Endothelial cell of umbilical vein (primary cell): ENCODE measurements around the gene WDFY3. TPM values are rescaled to one million over a fixed set of nuclear protein-coding genes. Genes with fewer than 3 reads are reported as not detected.
"Not testable (repeated sequence)": the region's sequence is repeated elsewhere in the genome, so short reads cannot be mapped to it uniquely, and the experiment has no call there.

Source experiments
- BruUV-seq: library from RNA; stranded (reverse); fragments of 400-500 nt; replicated peaks from 2 replicates; lab custom pipeline; 2021; lab: Mats Ljungman, UMichigan
- CTCF ChIA-PET: fragments of 300-600, 350-600 bp; sonication (Branson Sonifier 250); formaldehyde crosslinking; loops from one replicate; lab custom pipeline; 2021; ENCODE audit warnings: antibody characterized with exemption, inconsistent platforms; lab: Charles Lee
- POLR2A ChIA-PET: fragments of 300-600, 350-600 bp; sonication (Branson Sonifier 250); formaldehyde crosslinking; loops from one replicate; lab custom pipeline; 2021; ENCODE audit warnings: antibody characterized with exemption, inconsistent platforms; lab: Charles Lee
- DNase-seq: peaks from one replicate; pipeline ENCODE4 v3.0.0-alpha.2; 2011; ENCODE audit warnings: low read depth, low spot score
- FAIRE-seq: peaks from 2 replicates; lab custom pipeline; 2011; peaks lifted over from hg19 to GRCh38; lab: Jason Lieb, UNC
- H2AFZ ChIP-seq: 2 replicates; pipeline ENCODE4 v1.6.0; 2012; ENCODE audit warnings: low read depth, low read length, control low read depth, inconsistent platforms
- H3K27ac ChIP-seq: 2 replicates; pipeline ENCODE4 v1.5.1; 2011; ENCODE audit warnings: low read depth, mild to moderate bottlenecking, control low read depth, low read length, moderate library complexity; ENCODE audit not compliant: insufficient read depth
- H3K27me3 ChIP-seq, 2 experiments: 2 replicates each; pipeline versions ENCODE4 v1.6.0 to v1.6.1; 2011; ENCODE audit warnings: low read length in 2 of 2, mixed read lengths in 1 of 2; ENCODE audit not compliant: control insufficient read depth in 2 of 2, insufficient read depth in 2 of 2
- H3K36me3 ChIP-seq, 2 experiments: 2 replicates in 1 of 2; 3 replicates in 1 of 2; pipeline ENCODE4 v1.5.1; 2011; ENCODE audit warnings: low read length in 2 of 2, mild to moderate bottlenecking in 1 of 2, moderate library complexity in 1 of 2; ENCODE audit not compliant: control insufficient read depth in 2 of 2, insufficient read depth in 2 of 2; ENCODE audit errors: extremely low read depth in 1 of 2
- H3K4me1 ChIP-seq: 3 replicates; pipeline ENCODE4 v1.5.1; 2011; ENCODE audit warnings: mild to moderate bottlenecking, low read length; ENCODE audit not compliant: control insufficient read depth, insufficient read depth; ENCODE audit errors: extremely low read depth
- H3K4me2 ChIP-seq: 2 replicates; pipeline ENCODE4 v1.6.1; 2011; ENCODE audit warnings: low read length, control low read depth, mixed read lengths; ENCODE audit not compliant: insufficient read depth
- H3K4me3 ChIP-seq, 3 experiments: fragments of 200-600 bp in 1 of 3; sonication (generic), shearing (Covaris generic) in 1 of 3; replicated peaks in 1 of 3; 2 replicates each; pipeline ENCODE4 v1.5.1; 2011 to 2016; ENCODE audit warnings: control low read depth in 3 of 3, low read length in 3 of 3, mild to moderate bottlenecking in 2 of 3, inconsistent platforms in 1 of 3, low read depth in 1 of 3, moderate library complexity in 1 of 3; ENCODE audit not compliant: insufficient read depth in 1 of 3
- H3K79me2 ChIP-seq: 2 replicates; pipeline ENCODE4 v1.6.0; 2012; ENCODE audit warnings: low read length, inconsistent platforms; ENCODE audit not compliant: control insufficient read depth, insufficient read depth
- H3K9ac ChIP-seq: replicated peaks from 2 replicates; pipeline ENCODE3; 2011; ENCODE audit warnings: low read length, control low read depth; ENCODE audit not compliant: insufficient read depth; ENCODE audit errors: extremely low read depth
- H3K9me1 ChIP-seq: replicated peaks from 3 replicates; pipeline ENCODE4 v1.6.0; 2011; ENCODE audit warnings: mild to moderate bottlenecking, low read length; ENCODE audit not compliant: control insufficient read depth, insufficient read depth; ENCODE audit errors: extremely low read depth
- H3K9me3 ChIP-seq: replicated peaks from 2 replicates; pipeline ENCODE4 v1.5.1; 2012; ENCODE audit warnings: low read length, inconsistent platforms; ENCODE audit not compliant: control insufficient read depth, insufficient read depth
- H4K20me1 ChIP-seq: replicated peaks from 2 replicates; pipeline ENCODE3; 2011; ENCODE audit warnings: mild to moderate bottlenecking, low read length; ENCODE audit not compliant: control insufficient read depth, insufficient read depth; ENCODE audit errors: extremely low read depth
- CTCF ChIP-seq, 2 donors: IDR thresholded peaks; 1 replicate in 1 of 2; 2 replicates in 1 of 2; pipeline ENCODE4 v1.5.1; 2011; ENCODE audit warnings: low read length in 2 of 2, mild to moderate bottlenecking in 2 of 2, moderate library complexity in 2 of 2, control low read depth in 1 of 2, inconsistent platforms in 1 of 2, low read depth in 1 of 2; ENCODE audit not compliant: insufficient read depth in 1 of 2; ENCODE audit errors: extremely low read depth in 1 of 2
- EZH2 ChIP-seq: IDR thresholded peaks from 2 replicates; pipeline ENCODE4 v1.6.1; 2012; ENCODE audit warnings: borderline replicate concordance, low read depth, mild to moderate bottlenecking, moderate library complexity, low read length, inconsistent platforms; ENCODE audit not compliant: severe bottlenecking
- FOS ChIP-seq: IDR thresholded peaks from 2 replicates; pipeline ENCODE4 v1.6.1; 2011; ENCODE audit warnings: mild to moderate bottlenecking, low read length, moderate library complexity, borderline replicate concordance; ENCODE audit not compliant: insufficient read depth
- GATA2 ChIP-seq: IDR thresholded peaks from 2 replicates; pipeline ENCODE4 v1.7.0; 2011; ENCODE audit warnings: low read depth, mild to moderate bottlenecking, moderate library complexity, mixed read lengths, low read length; ENCODE audit not compliant: insufficient read length, insufficient read depth
- JUN ChIP-seq: IDR thresholded peaks from 2 replicates; pipeline ENCODE4 v1.6.1; 2011; ENCODE audit warnings: borderline replicate concordance, low read depth; ENCODE audit not compliant: insufficient read length, insufficient read depth
- MYC ChIP-seq: IDR thresholded peaks from one replicate; pipeline ENCODE4 v1.6.1; 2011; ENCODE audit warnings: mild to moderate bottlenecking, low read depth, low read length
- POLR2A ChIP-seq: IDR thresholded peaks from 2 replicates; pipeline ENCODE4 v1.6.1; 2012; ENCODE audit warnings: low read depth, mild to moderate bottlenecking, control low read depth, low read length
- POLR2AphosphoS5 ChIP-seq: IDR thresholded peaks from 2 replicates; pipeline ENCODE4 v1.6.1; 2012; ENCODE audit warnings: low read depth, mild to moderate bottlenecking, control low read depth, low read length, moderate library complexity; ENCODE audit not compliant: insufficient read depth
- dilution Hi-C: fragments of 300-500 bp; cut with MboI; formaldehyde crosslinking; loops from one replicate; pipeline ENCODE4 v1.15.0; 2019; ENCODE audit warnings: low sequenced_read_pairs; ENCODE audit not compliant: extremely low pct_ligation_motif_present
- intact Hi-C: fragments of 100-400 bp; cut with micrococcal nuclease; formaldehyde crosslinking; loops from one replicate; pipeline ENCODE4 v1.10.0; 2022
- polyA plus RNA-seq, 4 experiments: library from polyadenylated mRNA; depleted of rRNA in 3 of 4; stranded (reverse) in 3 of 4; unstranded in 1 of 4; fragments of >200 nt; gene quantifications; 2 replicates each; pipeline versions ENCODE4 v1.2.1 to v1.2.3, GENCODE V29; 2011 to 2012; ENCODE audit warnings: missing spikeins in 1 of 4
- total RNA-seq: library from RNA; stranded (reverse); gene quantifications from 2 replicates; pipeline ENCODE4 v1.2.3, GENCODE V29; 2021
- TF ChIP-seq, protein P1 (sequence below): IDR thresholded peaks from 2 replicates; pipeline ENCODE4 v1.6.1; 2011; ENCODE audit not compliant: insufficient read depth, insufficient read length

WDFY3 gene
- total and polyA plus RNA-seq, 2 donors (not counting 3 experiments of a cell fraction or from before 2014, with no cell fraction given): 37.0 to 113 TPM

- CTCF ChIA-PET: no interaction called here
Measured at GRCh38 chr4:84669201-84669600, 297.3 kb downstream of the WDFY3 start.

DNA sequence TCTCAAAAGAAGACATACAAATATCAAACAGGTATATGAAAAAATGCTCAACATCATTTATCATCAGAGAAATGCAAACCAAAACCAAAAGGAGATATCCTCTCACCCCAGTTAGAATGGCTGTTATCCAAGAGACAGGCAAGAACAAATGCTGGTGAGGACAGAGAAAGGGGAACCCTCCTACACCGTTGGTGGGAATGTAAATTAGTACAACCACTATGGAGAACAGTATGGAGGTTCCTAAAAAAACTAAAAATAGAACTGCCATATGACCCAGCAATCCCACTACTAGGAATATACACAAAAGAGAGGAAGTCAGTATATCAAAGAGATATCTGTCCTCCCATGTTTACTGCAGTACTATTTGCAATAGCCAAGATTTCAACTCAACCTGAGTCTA, 300.1 kb downstream of the WDFY3 start:
- no TSS peak for BruUV-seq
- no peaks in the 10 kb centered on the region for H3K9me3 ChIP-seq
- dilution Hi-C loops: no loop called here
- no peak for FAIRE-seq
- no peaks in the 10 kb centered on the region for H3K79me2 ChIP-seq
- intact Hi-C loops: no loop called here
- ChIA-PET CTCF (interaction anchor here (1.7 kb wide), 1 partner anchor 88 kb away, joined by 4 read pairs; no protein-coding TSS in a partner anchor), POLR2A (no interaction called here)
- H3K36me3 ChIP-seq: peaks cover 3 to 10% of the 10 kb centered on the region in 2 experiments
- H3K27ac ChIP-seq: no peak overlapping the region
- H3K9ac ChIP-seq: no peak overlapping the region
- H3K27me3 ChIP-seq: no peaks in the 10 kb centered on the region
- H2AFZ ChIP-seq: no peak overlapping the region
- H4K20me1 ChIP-seq: no peaks in the 10 kb centered on the region
- H3K4me3 ChIP-seq: no peak overlapping the region
- TF ChIP-seq JUN (no peak), CTCF (IDR thresholded peaks at IDR 0.05; ENCODE audit: extremely low read depth in 1 of 2, insufficient read depth in 1 of 2, low read depth in 1 of 2, low read length in 2 of 2) (no peak), FOS (no peak), POLR2AphosphoS5 (no peak), MYC (no peak), POLR2A (no peak), GATA2 (no peak), EZH2 (no peak)
- TF ChIP-seq, protein P1, sequence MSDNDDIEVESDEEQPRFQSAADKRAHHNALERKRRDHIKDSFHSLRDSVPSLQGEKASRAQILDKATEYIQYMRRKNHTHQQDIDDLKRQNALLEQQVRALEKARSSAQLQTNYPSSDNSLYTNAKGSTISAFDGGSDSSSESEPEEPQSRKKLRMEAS: no peak
- no peaks in the 10 kb centered on the region for H3K9me1 ChIP-seq
- DNase-seq: no peak
- H3K4me1 ChIP-seq: no peaks in the 10 kb centered on the region
- H3K4me2 ChIP-seq: no peak overlapping the region

More at GRCh38 chr4:84669201-84669600, 297.3 kb downstream of the WDFY3 start:
- no peak overlapping the region for H3K4me2 ChIP-seq
- TF ChIP-seq POLR2A (no peak), GATA2 (no peak)
- H2AFZ ChIP-seq: no peak overlapping the region
- H3K27ac ChIP-seq: no peak overlapping the region
- H3K4me1 ChIP-seq: peaks cover 12% of the 10 kb centered on the region
- FAIRE-seq: no peak
- H3K9ac ChIP-seq: no peak overlapping the region
- BruUV-seq: no TSS peak
- no peak for DNase-seq
- no peaks in the 10 kb centered on the region for H3K9me3 ChIP-seq
- intact Hi-C loops: no loop called here
- no peaks in the 10 kb centered on the region for H3K27me3 ChIP-seq
- no peaks in the 10 kb centered on the region for H3K79me2 ChIP-seq
- H4K20me1 ChIP-seq: no peaks in the 10 kb centered on the region
- POLR2A ChIA-PET: no interaction called here
- H3K4me3 ChIP-seq: no peak overlapping the region
- dilution Hi-C loops: no loop called here
- H3K36me3 ChIP-seq: peaks cover 6 to 21% of the 10 kb centered on the region in 2 experiments
- no peaks in the 10 kb centered on the region for H3K9me1 ChIP-seq

DNA sequence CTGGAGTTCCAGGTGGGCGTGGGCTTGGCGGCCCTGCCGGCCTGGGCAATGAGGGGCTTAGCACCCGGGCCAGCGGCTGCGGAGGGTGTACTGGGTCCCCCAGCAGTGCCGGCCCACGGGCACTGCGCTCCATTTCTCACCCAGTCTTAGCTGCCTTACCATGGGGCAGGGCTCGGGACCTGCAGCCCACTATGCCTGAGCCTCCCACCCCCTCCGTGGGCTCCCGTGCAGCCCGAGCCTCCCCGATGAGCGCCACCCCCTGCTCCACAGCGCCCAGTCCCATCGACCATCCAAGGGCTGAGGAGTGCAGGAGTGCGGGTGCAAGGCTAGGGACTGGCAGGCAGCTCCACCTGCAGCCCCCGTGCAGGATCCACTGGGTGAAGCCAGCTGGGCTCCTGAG, 301.7 kb downstream of the WDFY3 start:
- H3K27ac ChIP-seq, H3K9me1 ChIP-seq, BruUV-seq, H2AFZ ChIP-seq, H3K4me1 ChIP-seq, H3K4me3 ChIP-seq, H3K79me2 ChIP-seq, dilution Hi-C loops, H3K4me2 ChIP-seq, H3K9me3 ChIP-seq, DNase-seq, intact Hi-C loops, H4K20me1 ChIP-seq, POLR2A ChIA-PET, H3K27me3 ChIP-seq, FAIRE-seq, H3K36me3 ChIP-seq, H3K9ac ChIP-seq: not testable (repeated sequence)
- CTCF ChIA-PET: interaction anchor here (1.7 kb wide), 1 partner anchor 86 kb away, joined by 4 read pairs; no protein-coding TSS in a partner anchor
